ENCODE measurements around the gene SLC25A15. TPM values are rescaled to one million over a fixed set of nuclear protein-coding genes. Genes with fewer than 3 reads are reported as not detected.

SLC25A15 gene
- total RNA-seq, 4 donors from 2014 or later, result 3.0 to 30.6 (median 10.1) TPM

GRCh38 chr13:40777809-40778175 is 11.6 kb upstream of the SLC25A15 start:
- Histone ChIP-seq H3K27ac (peak overlapping the region in 2 of 4 donors; percentile 26 to 56), H3K4me3 (no peak overlapping the region), H3K4me1 (peaks cover 0 to 14% (median 0%) of the 10 kb centered on the region in 4 donors), H3K9me3 (no peaks in the 10 kb centered on the region), H3K36me3 (no peaks in the 10 kb centered on the region), H3K27me3 (no peaks in the 10 kb centered on the region)
- TF ChIP-seq POLR2AphosphoS5 (IDR thresholded peaks at IDR 0.05) (no peak), CTCF (IDR thresholded peaks at IDR 0.05) (no peak), POLR2A (IDR thresholded peaks at IDR 0.05) (no peak), EP300 (IDR thresholded peaks at IDR 0.05; ENCODE audit: low read depth) (no peak)
- no peak for DNase-seq
- in situ Hi-C loops (cut with MboI; ENCODE audit: low pct_ligation_motif_present in 1 of 4, low pct_unique_long_range_greater_than_20kb in 1 of 4, low sequenced_read_pairs in 3 of 4), result loop anchor here in 3 of 4 donors (25.0 kb wide), 3 partner anchors 210 to 460 kb away; partner anchors contain the start of gene WBP4 (in 1 of the 3)
- intact Hi-C loops (cut with DNase I; ENCODE audit: low total_unique reads), result loop anchor here (10.0 kb wide), 1 partner anchor 1093 kb away; no protein-coding TSS in a partner anchor
- WGBS, 2 donors (ENCODE audit: low coverage in 1 of 2), result 40% methylated on average over 3 of the region's 3 CpGs; no CpG with 5 or more reads in 1 of the 2 donors

- Histone ChIP-seq H3K27me3 (no peaks in the 10 kb centered on the region), H3K27ac (no peak overlapping the region), H3K9me3 (no peaks in the 10 kb centered on the region), H3K4me3 (no peak overlapping the region), H3K36me3 (no peaks in the 10 kb centered on the region), H3K4me1 (peaks cover 0 to 14% (median 0%) of the 10 kb centered on the region in 4 donors)
- intact Hi-C loops (cut with DNase I; ENCODE audit: low total_unique reads) (loop anchor here (10.0 kb wide), 1 partner anchor 1094 kb away; no protein-coding TSS in a partner anchor), in situ Hi-C loops (cut with MboI; ENCODE audit: low pct_ligation_motif_present in 1 of 4, low pct_unique_long_range_greater_than_20kb in 1 of 4, low sequenced_read_pairs in 3 of 4) (loop anchor here in 3 of 4 donors (25.0 kb wide), 3 partner anchors 208 to 458 kb away; partner anchors contain the start of gene WBP4 (in 1 of the 3))
- 44 to 48% methylated on average over 4 of the region's 4 CpGs for WGBS, 2 donors (ENCODE audit: low coverage in 1 of 2)
- no peak for TF ChIP-seq POLR2AphosphoS5 (IDR thresholded peaks at IDR 0.05)
- TF ChIP-seq EP300 (IDR thresholded peaks at IDR 0.05; ENCODE audit: low read depth), result no peak
- no peak for TF ChIP-seq CTCF (IDR thresholded peaks at IDR 0.05)
- TF ChIP-seq POLR2A (IDR thresholded peaks at IDR 0.05), result no peak
- no peak for DNase-seq
These were observed 10.4 kb upstream of the SLC25A15 start for GRCh38 chr13:40779049-40779448.

- H3K36me3 ChIP-seq, result no peaks in the 10 kb centered on the region
- TF ChIP-seq CTCF (IDR thresholded peaks at IDR 0.05), result no peak
- TF ChIP-seq POLR2A (IDR thresholded peaks at IDR 0.05), result no peak
- TF ChIP-seq EP300 (IDR thresholded peaks at IDR 0.05; ENCODE audit: low read depth), result no peak
- TF ChIP-seq POLR2AphosphoS5 (IDR thresholded peaks at IDR 0.05), result no peak
- H3K9me3 ChIP-seq, result no peaks in the 10 kb centered on the region
- no peaks in the 10 kb centered on the region for H3K27me3 ChIP-seq
- H3K4me1 ChIP-seq, result peaks cover 0 to 14% (median 0%) of the 10 kb centered on the region in 4 donors
- no peak for DNase-seq
- intact Hi-C loops (cut with DNase I; ENCODE audit: low total_unique reads) (loop anchor here (10.0 kb wide), 1 partner anchor 1095 kb away; no protein-coding TSS in a partner anchor), in situ Hi-C loops (cut with MboI; ENCODE audit: low pct_ligation_motif_present in 1 of 4, low pct_unique_long_range_greater_than_20kb in 1 of 4, low sequenced_read_pairs in 3 of 4) (loop anchor here in 3 of 4 donors (25.0 kb wide), 3 partner anchors 207 to 457 kb away; partner anchors contain the start of gene WBP4 (in 1 of the 3))
- WGBS, 2 donors (ENCODE audit: low coverage in 1 of 2), result 82 to 95% methylated on average over 3 to 5 of the region's 5 CpGs
- no peak overlapping the region for H3K4me3 ChIP-seq
- no peak overlapping the region for H3K27ac ChIP-seq
These were observed 9.6 kb upstream of the SLC25A15 start for GRCh38 chr13:40779796-40780285.

- 79% methylated on average over 14 of the region's 14 CpGs; no CpG with 5 or more reads in 1 of the 2 donors for WGBS, 2 donors (ENCODE audit: low coverage in 1 of 2)
- no peak for TF ChIP-seq POLR2AphosphoS5 (IDR thresholded peaks at IDR 0.05)
- TF ChIP-seq EP300 (IDR thresholded peaks at IDR 0.05; ENCODE audit: low read depth), result no peak
- TF ChIP-seq CTCF (IDR thresholded peaks at IDR 0.05), result no peak
- no peak for TF ChIP-seq POLR2A (IDR thresholded peaks at IDR 0.05)
- H3K27me3 ChIP-seq, result no peaks in the 10 kb centered on the region
- H3K4me3 ChIP-seq, result no peak overlapping the region
- intact Hi-C loops (cut with DNase I; ENCODE audit: low total_unique reads) (no loop called here), in situ Hi-C loops (cut with MboI; ENCODE audit: low pct_ligation_motif_present in 1 of 4, low pct_unique_long_range_greater_than_20kb in 1 of 4, low sequenced_read_pairs in 3 of 4) (loop anchor here in 3 of 4 donors (25.0 kb wide), 3 partner anchors 206 to 456 kb away; partner anchors contain the start of gene WBP4 (in 1 of the 3))
- no peaks in the 10 kb centered on the region for H3K9me3 ChIP-seq
- peaks cover 0 to 14% (median 0%) of the 10 kb centered on the region in 4 donors for H3K4me1 ChIP-seq
- no peaks in the 10 kb centered on the region for H3K36me3 ChIP-seq
- no peak for DNase-seq
- H3K27ac ChIP-seq, result no peak overlapping the region
These were observed 8.5 kb upstream of the SLC25A15 start for GRCh38 chr13:40780822-40781401.
